ENCODE measurements around the gene ID4.
"Not testable (repeated sequence)": the region's sequence is repeated elsewhere in the genome, so short reads cannot be mapped to it uniquely, and the experiment has no call there.

The ID4 gene

GRCh38 chr6:19852927-19853326 lies 15.8 kb downstream of the ID4 start:
- TF ChIP-seq EZH2 (IDR thresholded peaks at IDR 0.05; ENCODE audit: borderline replicate concordance, low read length) (no peak), CTCF (IDR thresholded peaks at IDR 0.05; ENCODE audit: low read length) (no peak)
- Histone ChIP-seq H3K9me3 (ENCODE audit: low read length) (no peaks in the 10 kb centered on the region), H3K27ac (ENCODE audit: low read depth, low read length, poor library complexity, severe bottlenecking) (no peak overlapping the region), H3K9me2 (ENCODE audit: low read depth, low read length) (no peaks in the 10 kb centered on the region), H3K27me3 (ENCODE audit: insufficient read depth, low read length) (no peaks in the 10 kb centered on the region), H4K20me1 (ENCODE audit: insufficient read depth, low read length) (no peaks in the 10 kb centered on the region), H3K4me3 (ENCODE audit: low read depth, low read length, poor library complexity, severe bottlenecking) (no peak overlapping the region), H3K79me2 (ENCODE audit: insufficient read depth, low read length) (no peaks in the 10 kb centered on the region), H3F3A (ENCODE audit: insufficient read depth, low read length) (no peaks in the 10 kb centered on the region), H3K4me2 (ENCODE audit: low read length) (no peak overlapping the region), H2AFZ (ENCODE audit: low read length) (no peak overlapping the region), H3K9ac (ENCODE audit: low read length) (no peak overlapping the region), H3K4me1 (ENCODE audit: insufficient read depth, low read length, severe bottlenecking) (no peaks in the 10 kb centered on the region), H3K36me3 (ENCODE audit: insufficient read depth, low read length) (no peaks in the 10 kb centered on the region)

DNA sequence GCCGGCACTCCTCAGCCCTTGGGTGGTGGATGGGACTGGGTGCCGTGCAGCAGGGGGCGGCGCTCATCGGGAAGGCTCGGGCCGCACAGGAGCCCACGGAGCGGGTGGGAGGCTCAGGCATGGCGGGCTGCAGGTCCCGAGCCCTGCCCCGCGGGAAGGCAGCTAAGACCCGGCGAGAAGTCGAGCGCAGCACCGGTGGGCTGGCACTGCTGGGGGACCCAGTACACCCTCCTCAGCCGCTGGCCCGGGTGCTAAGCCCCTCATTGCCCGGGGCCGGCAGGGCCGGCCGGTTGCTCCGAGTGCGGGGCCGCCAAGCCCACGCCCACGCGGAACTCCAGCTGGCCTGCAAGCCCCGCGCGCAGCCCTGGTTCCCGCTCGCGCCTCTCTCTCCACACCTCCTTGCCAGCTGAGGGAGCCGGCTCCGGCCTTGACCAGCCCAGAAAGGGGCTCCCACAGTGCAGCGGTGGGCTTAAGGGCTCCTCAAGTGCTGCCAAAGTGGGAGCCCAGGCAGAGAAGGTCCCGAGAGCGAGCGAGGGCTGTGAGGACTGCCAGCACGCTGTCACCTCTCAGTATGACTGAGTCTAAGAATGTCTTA lies 17.3 kb downstream of the ID4 start:
- not testable (repeated sequence) for H3K9ac ChIP-seq (ENCODE audit: low read length); H2AFZ ChIP-seq (ENCODE audit: low read length)

GRCh38 chr6:19855536-19855935 lies 18.4 kb downstream of the ID4 start:
- Histone ChIP-seq H3F3A (ENCODE audit: insufficient read depth, low read length) (no peaks in the 10 kb centered on the region), H3K27ac (ENCODE audit: low read depth, low read length, poor library complexity, severe bottlenecking) (no peak overlapping the region), H3K4me2 (ENCODE audit: low read length) (no peak overlapping the region), H3K79me2 (ENCODE audit: insufficient read depth, low read length) (no peaks in the 10 kb centered on the region), H2AFZ (ENCODE audit: low read length) (no peak overlapping the region), H4K20me1 (ENCODE audit: insufficient read depth, low read length) (no peaks in the 10 kb centered on the region), H3K27me3 (ENCODE audit: insufficient read depth, low read length) (no peaks in the 10 kb centered on the region), H3K9ac (ENCODE audit: low read length) (no peak overlapping the region), H3K9me3 (ENCODE audit: low read length) (no peaks in the 10 kb centered on the region), H3K36me3 (ENCODE audit: insufficient read depth, low read length) (no peaks in the 10 kb centered on the region), H3K9me2 (ENCODE audit: low read depth, low read length) (no peaks in the 10 kb centered on the region), H3K4me1 (ENCODE audit: insufficient read depth, low read length, severe bottlenecking) (no peaks in the 10 kb centered on the region), H3K4me3 (ENCODE audit: low read depth, low read length, poor library complexity, severe bottlenecking) (no peak overlapping the region)
- TF ChIP-seq CTCF (IDR thresholded peaks at IDR 0.05; ENCODE audit: low read length) (no peak), EZH2 (IDR thresholded peaks at IDR 0.05; ENCODE audit: borderline replicate concordance, low read length) (no peak)

More for the DNA sequence above, 17.3 kb downstream of the ID4 start:
- not testable (repeated sequence) for H3K36me3 ChIP-seq (ENCODE audit: insufficient read depth, low read length); H3K9me3 ChIP-seq (ENCODE audit: low read length); H3K4me2 ChIP-seq (ENCODE audit: low read length); H3K27ac ChIP-seq (ENCODE audit: low read depth, low read length, poor library complexity, severe bottlenecking); H4K20me1 ChIP-seq (ENCODE audit: insufficient read depth, low read length); H3K79me2 ChIP-seq (ENCODE audit: insufficient read depth, low read length); H3K4me3 ChIP-seq (ENCODE audit: low read depth, low read length, poor library complexity, severe bottlenecking); H3K4me1 ChIP-seq (ENCODE audit: insufficient read depth, low read length, severe bottlenecking); H3K9me2 ChIP-seq (ENCODE audit: low read depth, low read length); H3K27me3 ChIP-seq (ENCODE audit: insufficient read depth, low read length); H3F3A ChIP-seq (ENCODE audit: insufficient read depth, low read length)

DNA sequence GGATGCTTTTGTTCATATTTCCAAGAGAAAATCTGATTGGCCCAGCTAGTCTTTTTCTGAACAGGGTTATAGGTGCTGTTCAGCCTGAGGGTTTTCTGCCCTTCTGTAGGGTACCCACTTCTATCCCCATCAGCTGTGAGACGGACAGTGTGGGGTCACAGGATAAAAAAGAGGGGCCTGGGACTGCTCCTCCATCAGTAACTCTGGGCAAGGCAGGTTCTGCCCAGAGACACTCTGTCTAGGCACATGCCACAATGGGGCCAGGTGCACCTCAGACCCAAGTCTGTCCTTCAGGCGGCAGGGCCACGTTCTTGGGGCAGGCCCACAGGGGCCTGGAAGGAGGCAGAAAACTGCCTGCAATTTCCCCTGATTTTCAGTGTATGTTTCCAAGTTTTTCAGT lies 20.0 kb downstream of the ID4 start:
- Histone ChIP-seq H3K36me3 (ENCODE audit: insufficient read depth, low read length) (no peaks in the 10 kb centered on the region), H3K9me2 (ENCODE audit: low read depth, low read length) (no peaks in the 10 kb centered on the region), H3K9ac (ENCODE audit: low read length) (no peak overlapping the region), H4K20me1 (ENCODE audit: insufficient read depth, low read length) (no peaks in the 10 kb centered on the region), H3K79me2 (ENCODE audit: insufficient read depth, low read length) (no peaks in the 10 kb centered on the region), H3K4me1 (ENCODE audit: insufficient read depth, low read length, severe bottlenecking) (no peaks in the 10 kb centered on the region), H3K27me3 (ENCODE audit: insufficient read depth, low read length) (no peaks in the 10 kb centered on the region), H3K9me3 (ENCODE audit: low read length) (no peaks in the 10 kb centered on the region), H3K4me2 (ENCODE audit: low read length) (no peak overlapping the region), H3K4me3 (ENCODE audit: low read depth, low read length, poor library complexity, severe bottlenecking) (no peak overlapping the region), H3F3A (ENCODE audit: insufficient read depth, low read length) (no peaks in the 10 kb centered on the region), H3K27ac (ENCODE audit: low read depth, low read length, poor library complexity, severe bottlenecking) (no peak overlapping the region), H2AFZ (ENCODE audit: low read length) (no peak overlapping the region)
- no peak for TF ChIP-seq EZH2 (IDR thresholded peaks at IDR 0.05; ENCODE audit: borderline replicate concordance, low read length)
- no peak for TF ChIP-seq CTCF (IDR thresholded peaks at IDR 0.05; ENCODE audit: low read length)

Measured in OCI-LY1 (cell line).